NCI-H187 (cell line): ENCODE data around the gene GAS7.
"Not testable (repeated sequence)": the region's sequence is repeated elsewhere in the genome, so short reads cannot be mapped to it uniquely, and the experiment has no call there.

Experiments used
- DNase-seq, 2 experiments: peaks; one replicate each; lab custom pipeline; 2025; lab: John Stamatoyannopoulos, UW

The GAS7 gene

DNA sequence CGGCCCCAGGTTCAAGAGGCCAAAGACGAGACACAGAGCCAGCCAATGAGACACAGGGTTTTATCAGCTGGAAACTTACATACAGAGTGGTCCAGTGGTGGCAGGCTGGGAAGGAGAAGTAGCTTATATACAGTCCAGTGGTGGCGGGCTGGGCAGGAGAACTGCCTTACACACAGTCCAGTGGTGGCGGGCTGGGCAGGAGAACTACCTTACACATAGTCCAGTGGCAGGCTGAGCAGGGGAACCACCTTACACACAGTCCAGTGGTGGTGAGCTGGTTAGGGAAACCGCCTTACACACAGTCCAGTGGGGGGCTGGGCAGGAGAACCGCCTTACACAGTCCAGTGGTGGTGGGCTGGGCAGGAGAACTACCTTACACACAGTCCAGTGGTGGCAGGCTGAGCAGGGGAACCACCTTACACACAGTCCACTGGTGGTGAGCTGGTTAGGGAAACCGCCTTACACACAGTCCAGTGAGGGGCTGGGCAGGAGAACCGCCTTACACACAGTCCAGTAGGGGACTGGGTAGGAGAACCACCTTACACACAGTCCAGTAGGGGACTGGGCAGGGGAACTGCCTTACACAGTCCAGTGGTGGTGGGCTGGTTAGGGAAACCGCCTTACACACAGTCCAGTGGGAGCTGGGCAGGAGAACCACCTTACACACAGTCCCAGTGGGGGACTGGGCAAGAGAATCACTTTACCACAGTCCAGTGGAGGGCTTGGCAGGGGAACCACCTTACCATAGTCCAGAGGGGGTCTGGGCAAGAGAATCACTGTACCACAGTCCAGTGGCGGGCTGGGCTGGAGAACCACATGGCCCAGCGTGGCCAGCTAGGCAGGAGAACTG is 90.9 kb downstream of the GAS7 start:
- DNase-seq, result no peak

- no peak for DNase-seq
Measured at GRCh38 chr17:10106067-10106466, 92.3 kb downstream of the GAS7 start.

- DNase-seq, result no peak
Measured at GRCh38 chr17:10105513-10106001, 92.8 kb downstream of the GAS7 start.

DNA sequence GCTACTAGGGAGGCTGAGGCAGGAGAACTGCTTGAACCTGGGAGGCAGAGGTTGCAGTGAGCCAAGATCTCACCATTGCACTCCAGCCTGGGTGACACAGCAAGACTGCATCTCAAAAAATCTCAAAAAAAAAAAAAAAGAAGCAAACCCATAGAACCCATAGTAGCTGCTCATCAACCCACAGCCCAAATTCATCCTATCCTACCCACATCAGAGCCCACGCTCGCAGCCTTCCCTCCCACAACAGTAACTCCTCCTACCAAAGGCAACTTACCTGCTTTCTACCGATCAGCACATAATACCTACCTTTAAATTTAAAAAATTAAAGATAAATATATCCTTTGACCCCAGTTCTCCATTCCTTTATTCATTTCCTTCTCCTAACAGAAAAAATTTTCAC is 94.7 kb downstream of the GAS7 start:
- DNase-seq, result no peak

DNA sequence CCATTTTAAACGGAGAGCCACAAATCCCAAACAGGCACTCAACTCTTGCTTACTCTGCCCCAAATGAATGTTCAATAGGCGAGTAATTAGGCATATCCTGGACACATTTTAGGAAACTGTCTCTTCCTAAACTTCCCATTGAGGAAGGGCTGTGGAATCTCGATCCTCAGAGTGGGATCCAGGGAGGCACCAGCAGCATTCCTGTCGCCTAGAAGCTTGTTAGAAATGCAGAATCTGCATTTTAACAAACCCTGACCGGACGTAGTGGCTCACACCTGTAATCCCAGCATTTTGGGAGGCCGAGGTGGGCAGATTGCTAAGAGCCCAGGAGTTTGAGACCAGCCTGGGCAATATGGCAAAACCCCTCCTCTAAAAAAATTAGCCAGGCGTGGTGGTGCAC is 95.6 kb downstream of the GAS7 start:
- DNase-seq, result no peak

DNA sequence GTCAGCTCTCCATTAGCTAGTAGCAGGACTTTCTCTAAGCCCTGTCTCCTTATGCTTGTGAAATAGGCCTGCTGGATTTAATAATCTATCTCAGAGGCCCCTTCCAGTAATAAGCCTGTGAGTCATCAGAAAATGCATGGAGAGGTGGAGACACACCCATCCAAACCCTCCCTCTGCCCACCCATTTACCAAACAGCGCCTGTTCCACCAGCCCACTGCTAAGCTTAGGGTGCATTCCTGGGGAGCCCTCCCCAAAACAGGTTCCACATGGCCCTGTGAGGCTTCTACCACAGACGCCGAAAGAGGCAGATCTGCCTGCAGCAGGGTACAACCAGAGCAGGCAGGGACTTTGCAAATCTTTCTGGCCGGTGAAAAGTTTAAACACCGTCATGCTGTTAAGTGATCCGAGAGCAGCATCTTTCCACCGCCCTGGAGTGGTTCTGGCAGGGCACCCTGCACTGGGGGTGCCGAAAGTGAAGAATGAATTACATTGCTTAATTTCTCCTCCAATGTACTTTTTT is 99.3 kb downstream of the GAS7 start:
- no peak for DNase-seq

DNA sequence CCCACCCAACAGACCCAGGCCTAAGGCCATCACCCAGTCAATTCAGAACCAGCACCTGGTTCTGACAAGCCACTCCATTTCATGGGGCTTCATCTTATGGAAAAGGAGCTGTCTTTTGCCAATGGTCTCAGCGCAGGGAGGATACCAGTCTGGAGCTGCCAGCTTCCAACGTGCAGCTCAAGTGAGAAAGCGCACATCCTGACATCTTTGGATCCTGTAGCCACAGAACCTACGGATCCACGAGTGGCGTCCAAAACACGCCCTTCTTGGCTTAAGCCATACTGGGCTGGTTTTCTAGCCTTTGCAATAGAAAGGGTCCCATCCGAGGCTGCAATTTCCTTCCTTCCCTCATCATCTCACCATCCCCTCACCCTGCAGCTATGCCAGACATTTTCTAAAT is 101.8 kb downstream of the GAS7 start:
- DNase-seq, result no peak

GRCh38 chr17:10095295-10095694 is 103.1 kb downstream of the GAS7 start:
- not testable (repeated sequence) for DNase-seq

DNA sequence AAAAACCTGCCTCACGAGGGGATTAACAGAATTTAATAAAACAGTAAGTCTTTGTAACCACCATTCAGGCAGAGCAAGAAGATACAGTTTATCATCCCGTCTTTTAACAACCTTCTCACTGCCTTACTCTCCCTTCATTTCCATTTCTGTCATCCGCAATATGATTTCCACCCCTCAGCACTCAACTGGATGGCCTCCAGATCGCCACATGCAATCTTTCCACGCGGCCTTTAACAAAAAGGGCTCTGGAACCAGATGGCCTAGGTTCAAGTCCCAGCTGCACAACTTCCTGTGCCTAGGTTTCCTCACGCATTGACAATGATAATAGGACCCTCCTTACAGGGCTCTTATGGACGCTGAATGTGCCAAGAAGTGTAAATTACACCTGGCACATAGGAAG is 103.6 kb downstream of the GAS7 start:
- no peak for DNase-seq

DNA sequence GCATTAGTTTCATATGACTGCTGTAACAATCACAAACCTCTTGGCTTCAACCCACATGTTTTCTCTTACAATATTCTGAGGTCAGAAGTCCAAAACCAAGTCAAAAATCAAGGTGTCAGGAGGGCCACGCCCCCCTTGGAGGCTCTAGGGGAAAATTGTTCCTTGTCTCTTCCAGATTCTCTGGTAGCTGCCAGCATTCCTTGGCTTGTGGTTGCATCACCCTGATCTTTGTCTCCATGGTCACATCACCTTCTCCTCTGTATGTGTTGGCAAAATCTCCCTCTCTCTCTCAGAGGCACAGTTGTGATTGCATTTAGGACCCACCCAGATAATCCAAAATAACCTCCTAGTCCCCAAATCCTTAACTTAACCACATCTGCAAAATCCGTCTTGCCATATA is 105.8 kb downstream of the GAS7 start:
- no peak for DNase-seq

- DNase-seq, result no peak
Measured at GRCh38 chr17:10091046-10091445, 107.4 kb downstream of the GAS7 start.

GRCh38 chr17:10089196-10089804 is 109.1 kb downstream of the GAS7 start:
- DNase-seq, result no peak

DNA sequence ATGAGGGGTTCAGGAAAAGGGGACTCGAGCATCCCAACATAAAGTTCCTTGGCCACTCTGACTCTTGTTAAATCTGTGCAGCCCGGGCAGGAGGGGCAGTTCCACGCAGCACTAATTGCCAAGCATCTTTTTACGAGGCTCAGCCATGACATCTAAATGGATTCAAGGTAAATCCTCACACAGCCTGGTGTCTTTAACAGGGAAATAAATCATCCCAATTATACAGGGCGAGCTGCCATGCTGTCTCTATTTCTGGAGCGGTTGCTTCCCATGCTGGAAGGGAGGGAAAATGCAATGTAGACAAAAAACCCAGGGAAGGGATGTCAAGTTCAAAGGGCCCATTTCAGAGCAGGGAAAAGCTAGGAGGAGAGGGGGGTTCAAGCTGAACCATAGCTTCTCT is 110.0 kb downstream of the GAS7 start:
- DNase-seq, result no peak

- no peak for DNase-seq
Measured at GRCh38 chr17:10087355-10087754, 111.1 kb downstream of the GAS7 start.

- no peak for DNase-seq
Measured at GRCh38 chr17:10083864-10084263, 114.5 kb downstream of the GAS7 start.

DNA sequence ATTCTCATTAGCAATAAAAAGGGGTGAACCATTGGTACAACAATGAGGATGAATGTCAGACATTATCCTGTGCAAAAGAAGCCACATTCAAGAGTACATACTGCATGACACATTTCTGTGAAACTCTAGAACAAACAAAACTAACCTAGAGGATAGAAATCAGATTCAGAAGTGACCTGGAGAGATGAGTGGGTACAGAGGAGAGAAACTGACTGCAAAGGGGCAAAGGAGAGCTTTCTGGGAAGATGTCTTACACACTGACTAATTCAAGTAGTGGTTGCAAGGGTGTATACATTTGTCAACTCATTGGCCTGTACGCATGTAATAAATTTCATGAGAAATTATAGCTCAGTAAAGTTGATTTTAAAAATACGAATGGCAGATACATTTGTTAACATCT is 115.6 kb downstream of the GAS7 start:
- DNase-seq, result no peak

DNA sequence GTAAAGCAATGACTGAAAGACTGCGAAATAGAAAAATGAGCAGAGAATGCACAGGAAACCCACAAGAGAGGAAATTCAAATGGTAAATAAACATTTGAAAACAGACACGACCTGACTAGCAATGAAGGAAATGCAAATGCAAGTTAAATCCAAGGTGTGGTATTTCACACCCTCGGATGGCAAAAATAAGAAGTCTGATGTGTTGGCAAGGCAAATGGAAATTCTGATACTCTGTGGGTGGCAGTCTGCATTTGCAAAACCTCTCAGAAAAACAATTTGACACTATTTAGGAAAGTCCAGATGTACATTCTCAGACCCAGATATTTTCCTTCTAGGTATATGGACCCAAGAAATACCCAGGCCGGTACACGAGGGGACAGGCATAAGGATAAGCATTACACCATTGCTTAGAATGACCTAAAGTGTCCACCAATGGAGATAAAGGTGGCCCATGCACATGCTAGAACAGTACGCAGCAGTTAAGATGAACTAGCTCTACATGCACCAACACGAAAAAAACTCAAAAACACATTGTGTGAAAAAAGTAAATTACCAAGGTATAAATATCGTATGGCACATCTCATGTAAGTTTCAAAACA is 116.7 kb downstream of the GAS7 start:
- no peak for DNase-seq

DNA sequence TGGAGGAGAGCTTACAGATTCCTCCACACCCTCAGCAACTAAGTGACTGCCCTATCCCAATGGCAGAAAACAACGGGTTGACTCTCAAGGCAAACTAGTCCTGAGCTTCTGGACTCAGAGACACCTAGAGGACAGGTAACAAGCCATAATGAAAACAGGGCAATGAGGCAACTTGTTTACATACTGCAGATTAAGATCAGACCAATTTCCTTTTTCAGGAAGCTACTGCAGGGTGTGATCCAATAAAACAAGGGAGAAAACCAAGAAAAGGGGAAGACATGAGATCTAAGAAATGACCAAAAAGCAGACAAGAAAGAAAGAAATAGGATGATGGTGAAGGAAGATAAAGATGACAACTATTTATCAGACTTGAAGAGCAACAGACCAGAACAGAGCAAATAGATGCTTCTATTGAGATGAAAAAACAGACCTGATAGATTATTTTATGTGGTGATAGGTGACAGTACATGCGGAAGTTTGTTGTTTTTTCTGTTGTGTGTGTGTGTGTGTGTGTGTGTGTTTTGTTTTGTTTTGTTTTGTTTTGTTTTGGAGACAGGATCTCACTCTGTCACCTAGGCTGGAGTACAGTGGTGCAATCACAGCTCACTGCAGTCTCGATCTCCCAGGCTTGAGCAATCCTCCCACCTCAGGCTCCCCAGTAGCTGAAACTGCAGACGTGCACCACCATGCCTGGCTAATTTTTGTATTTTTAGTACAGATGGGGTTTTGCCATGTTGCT is 120.7 kb downstream of the GAS7 start:
- no peak for DNase-seq

GRCh38 chr17:10075919-10076318 is 122.5 kb downstream of the GAS7 start:
- DNase-seq, result no peak

DNA sequence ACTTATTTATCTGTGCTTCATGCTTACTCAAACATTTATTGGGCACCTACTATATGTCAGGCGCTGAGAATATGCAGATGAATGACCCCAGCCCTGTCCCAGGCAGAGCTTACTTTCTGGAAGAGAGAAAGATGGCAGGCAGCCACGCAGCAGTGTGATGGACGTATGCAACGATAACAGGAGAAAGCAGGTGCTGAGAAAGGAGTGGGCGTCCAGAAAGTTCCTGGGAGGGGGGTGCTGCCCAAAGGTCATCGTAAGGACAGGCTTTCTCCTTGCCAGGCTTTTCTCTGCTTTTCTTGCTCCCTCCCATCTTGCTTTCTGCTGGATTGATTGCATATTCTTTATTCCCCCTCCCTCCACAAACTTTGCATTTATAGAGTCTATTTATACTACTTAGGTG is 124.5 kb downstream of the GAS7 start:
- DNase-seq, result no peak

- DNase-seq, result no peak
Measured at GRCh38 chr17:10072556-10073425, 125.6 kb downstream of the GAS7 start.
